GM12878 (cell line): Measurements from ENCODE around the gene BRD2.

Source experiments
- BMI1 ChIP-seq: fragments of 450-650 bp; IDR thresholded peaks from 2 replicates; pipeline ENCODE4 v1.6.1; 2016; ENCODE audit warnings: mild to moderate bottlenecking, moderate library complexity, borderline replicate concordance
- CTCF ChIP-seq, 3 experiments: IDR thresholded peaks in 2 of 3; conservative IDR thresholded peaks in 1 of 3; 2 replicates each; pipeline ENCODE4 v1.5.1; 2011; ENCODE audit warnings: low read depth in 3 of 3, low read length in 3 of 3, mild to moderate bottlenecking in 3 of 3, control low read depth in 2 of 3, moderate library complexity in 2 of 3, inconsistent platforms in 1 of 3, mixed read lengths in 1 of 3; ENCODE audit not compliant: control insufficient read depth in 2 of 3, insufficient read depth in 1 of 3; ENCODE audit errors: extremely low read depth in 1 of 3
- EP300 ChIP-seq, 2 experiments: fragments of 150-350 bp in 1 of 2; IDR thresholded peaks; 2 replicates each; pipeline ENCODE4 v1.6.1; 2011 to 2012; ENCODE audit warnings: low read depth in 2 of 2, low read length in 2 of 2, borderline replicate concordance in 1 of 2, improper control_type of control experiment in 1 of 2, inconsistent platforms in 1 of 2; ENCODE audit not compliant: control insufficient read depth in 1 of 2
- GABPA ChIP-seq: IDR thresholded peaks from 2 replicates; pipeline ENCODE4 v1.6.1; 2014; ENCODE audit warnings: antibody characterized with exemption, low read depth, mild to moderate bottlenecking, inconsistent platforms
- KDM1A ChIP-seq: fragments of 200-600 bp; sonication (generic); IDR thresholded peaks from 2 replicates; pipeline ENCODE4 v1.6.1; 2016; ENCODE audit warnings: borderline replicate concordance
- MEF2A ChIP-seq: IDR thresholded peaks from 2 replicates; pipeline ENCODE4 v1.6.1; 2011; ENCODE audit warnings: low read depth, mild to moderate bottlenecking, low read length, moderate library complexity; ENCODE audit not compliant: insufficient read depth
- PKNOX1 ChIP-seq: fragments of 450-650 bp; IDR thresholded peaks from 2 replicates; pipeline ENCODE4 v1.6.1; 2016; ENCODE audit warnings: mild to moderate bottlenecking
- SIN3A ChIP-seq: IDR thresholded peaks from 2 replicates; pipeline ENCODE4 v1.6.1; 2012; ENCODE audit warnings: low read depth, low read length, improper control_type of control experiment
- SMC3 ChIP-seq: IDR thresholded peaks from 2 replicates; pipeline ENCODE4 v1.6.1; 2011; ENCODE audit warnings: low read length, improper control_type of control experiment, borderline replicate concordance
- USF2 ChIP-seq: IDR thresholded peaks from 2 replicates; pipeline ENCODE4 v1.6.1; 2011; ENCODE audit warnings: low read depth, low read length, improper control_type of control experiment, borderline replicate concordance

- TF ChIP-seq SMC3 (no peak), GABPA (no peak), CTCF (IDR thresholded peaks at IDR 0.05 in 2 of 3, conservative IDR thresholded peaks at IDR 0.05 in 1 of 3; ENCODE audit: control insufficient read depth in 2 of 3, extremely low read depth in 1 of 3, insufficient read depth in 1 of 3, low read depth in 3 of 3, low read length in 3 of 3) (no peak), EP300 (IDR thresholded peaks at IDR 0.05; ENCODE audit: borderline replicate concordance in 1 of 2, control insufficient read depth in 1 of 2, low read depth in 2 of 2, low read length in 2 of 2) (no peak), SIN3A (no peak; the same call in 1 of the 2 replicates), USF2 (no peak; the same call in 1 of the 2 replicates), MEF2A (no peak), BMI1 (no peak), PKNOX1 (no peak), KDM1A (no peak)
Measured at GRCh38 chr6:32972353-32973143, 4.2 kb downstream of the BRD2 start.
